HepG2 (cell line): ENCODE results near the gene TLE1. TPM values are rescaled to one million over a fixed set of nuclear protein-coding genes. Genes with fewer than 3 reads are reported as not detected.
A peak's percentile ranks its signal among the peaks of the same experiment; 100 is the strongest.

Source experiments
- CREM ChIP-seq, 2 experiments: sonication (generic) in 1 of 2; formaldehyde crosslinking in 1 of 2; IDR thresholded peaks; 2 replicates each; pipeline versions ENCODE4 v1.4.0 to v1.6.1; 2016 to 2020; ENCODE audit warnings: antibody characterized with exemption in 1 of 2, mild to moderate bottlenecking in 1 of 2, missing genetic modification reagents in 1 of 2
- JUNB ChIP-seq: sonication (generic); formaldehyde crosslinking; IDR thresholded peaks from 2 replicates; pipeline ENCODE4 v1.8.0; 2022; ENCODE audit warnings: missing genetic modification reagents, mild to moderate bottlenecking, borderline replicate concordance
- KDM4B ChIP-seq: sonication (generic); formaldehyde crosslinking; IDR thresholded peaks from 2 replicates; pipeline ENCODE4 v1.4.0; 2020; ENCODE audit warnings: missing genetic modification reagents
- KMT2B ChIP-seq: IDR thresholded peaks from 2 replicates; pipeline ENCODE4 v1.6.1; 2016; ENCODE audit warnings: missing genetic modification reagents, missing compliant biosample characterization
- MED13 ChIP-seq: sonication (generic); formaldehyde crosslinking; IDR thresholded peaks from 2 replicates; pipeline ENCODE4 v1.5.0; 2020; ENCODE audit warnings: missing genetic modification reagents
- MIXL1 ChIP-seq: IDR thresholded peaks from 2 replicates; pipeline ENCODE4 v1.6.1; 2016
- MYC ChIP-seq: sonication (generic); formaldehyde crosslinking; IDR thresholded peaks from 2 replicates; pipeline ENCODE4 v1.9.0; 2021; ENCODE audit warnings: missing genetic modification reagents, borderline replicate concordance
- SNAPC4 ChIP-seq: sonication (generic); formaldehyde crosslinking; IDR thresholded peaks from 2 replicates; pipeline ENCODE4 v1.4.0; 2020; ENCODE audit warnings: mild to moderate bottlenecking, missing genetic modification reagents
- TBX3 ChIP-seq: fragments of 450-650 bp; IDR thresholded peaks from 2 replicates; pipeline ENCODE4 v1.6.1; 2017; ENCODE audit warnings: antibody characterized with exemption, mild to moderate bottlenecking, inconsistent platforms, borderline replicate concordance
- ZBTB7B ChIP-seq: sonication (generic); formaldehyde crosslinking; IDR thresholded peaks from 2 replicates; pipeline ENCODE4 v1.4.0; 2020; ENCODE audit warnings: missing genetic modification reagents
- ZNF709 ChIP-seq: sonication (generic); formaldehyde crosslinking; IDR thresholded peaks from 2 replicates; pipeline ENCODE4 v1.5.0; 2020; ENCODE audit warnings: mild to moderate bottlenecking, missing genetic modification reagents
- polyA plus RNA-seq, 8 experiments: library from polyadenylated mRNA; depleted of rRNA in 3 of 8; stranded (reverse) in 7 of 8; unstranded in 1 of 8; fragments of >200 nt; fragmentation: Illumina TruSeq in 4 of 8; extraction: Trizol in 4 of 8; gene quantifications; 2 replicates each; pipeline versions ENCODE4 v1.2.1 to v1.2.3, GENCODE V29; 2011 to 2016; ENCODE audit warnings: low read depth in 4 of 8, missing spikeins in 1 of 8, mixed read lengths in 1 of 8; ENCODE audit not compliant: insufficient read depth in 1 of 8
- total RNA-seq, 5 experiments: library from RNA; depleted of rRNA; stranded (reverse); fragments of >200 nt; fragmentation: Illumina TruSeq; extraction: Trizol; gene quantifications; 2 replicates each; pipeline ENCODE4 v1.2.3, GENCODE V29; 2016; ENCODE audit warnings: low read depth in 1 of 5
- TF ChIP-seq, protein P1 (sequence below): IDR thresholded peaks from 2 replicates; pipeline ENCODE4 v1.6.1; 2016; ENCODE audit warnings: low read depth, missing genetic modification reagents, missing compliant biosample characterization
- TF ChIP-seq, protein P2 (sequence below): sonication (generic); formaldehyde crosslinking; IDR thresholded peaks from 2 replicates; pipeline ENCODE4 v1.9.0; 2021; ENCODE audit warnings: missing genetic modification reagents, mild to moderate bottlenecking, borderline replicate concordance

Gene TLE1
- total and polyA plus RNA-seq, 2 of the 13 experiments (the other 11 are each of a cell fraction or from before 2014, with no cell fraction given) = 35.9 to 109 TPM

DNA sequence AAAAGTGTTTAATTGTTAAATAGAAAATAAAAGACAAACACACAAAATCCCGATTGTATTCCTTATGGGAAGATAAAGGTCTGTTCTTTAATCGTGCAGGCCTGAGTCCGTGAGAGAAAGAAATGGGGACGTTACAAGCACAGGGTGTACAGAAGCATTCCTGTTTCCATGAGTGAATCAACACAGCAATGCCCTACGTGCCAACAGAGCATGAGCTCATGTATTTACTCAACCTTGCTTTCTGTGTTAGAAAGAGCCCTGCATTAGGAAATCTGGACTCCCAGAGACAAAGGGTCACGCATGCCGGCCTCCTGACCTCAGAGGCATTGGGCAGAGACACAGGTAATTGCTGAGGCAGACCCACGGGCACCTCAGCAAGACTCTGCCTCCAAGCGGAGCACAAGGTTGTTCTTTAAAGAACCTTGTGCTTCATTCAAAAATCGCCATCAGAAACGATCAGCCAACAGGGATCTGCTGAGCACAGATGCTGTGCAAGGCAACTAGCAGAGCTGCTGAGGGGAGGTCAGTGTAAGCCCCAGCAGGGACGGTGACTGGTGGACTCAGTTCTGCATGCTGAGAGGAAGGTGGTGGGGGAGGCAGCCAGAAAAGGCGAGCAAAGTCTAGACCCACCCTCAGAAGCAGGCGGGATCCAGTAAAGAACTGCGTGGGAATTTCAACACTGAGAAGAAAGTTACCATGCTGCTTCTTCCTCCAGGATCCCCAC lies 101.0 kb downstream of the TLE1 start (continued):
- TF ChIP-seq KMT2B (no peak; the same call in 1 of the 2 replicates), MED13 (peak; percentile 82), MYC (CRISPR knock-in tag) (peak; percentile 79; the same call in 1 of the 2 replicates), SNAPC4 (CRISPR knock-in tag) (no peak; the same call in 1 of the 2 replicates), JUNB (CRISPR knock-in tag) (peak; percentile 57; the same call in 1 of the 2 replicates), ZBTB7B (CRISPR knock-in tag) (peak; percentile 86; the same call in 1 of the 2 replicates), ZNF709 (0 out of 2 replicates have a peak, but pooled peaks have one; percentile 24), KDM4B (peak; percentile 95), TBX3 (peak; percentile 82; the same call in 1 of the 2 replicates), CREM (IDR thresholded peaks at IDR 0.05) (peak; percentile 91), CREM (CRISPR knock-in tag; IDR thresholded peaks at IDR 0.05) (no peak), MIXL1 (peak; percentile 92)
- TF ChIP-seq, protein P1, sequence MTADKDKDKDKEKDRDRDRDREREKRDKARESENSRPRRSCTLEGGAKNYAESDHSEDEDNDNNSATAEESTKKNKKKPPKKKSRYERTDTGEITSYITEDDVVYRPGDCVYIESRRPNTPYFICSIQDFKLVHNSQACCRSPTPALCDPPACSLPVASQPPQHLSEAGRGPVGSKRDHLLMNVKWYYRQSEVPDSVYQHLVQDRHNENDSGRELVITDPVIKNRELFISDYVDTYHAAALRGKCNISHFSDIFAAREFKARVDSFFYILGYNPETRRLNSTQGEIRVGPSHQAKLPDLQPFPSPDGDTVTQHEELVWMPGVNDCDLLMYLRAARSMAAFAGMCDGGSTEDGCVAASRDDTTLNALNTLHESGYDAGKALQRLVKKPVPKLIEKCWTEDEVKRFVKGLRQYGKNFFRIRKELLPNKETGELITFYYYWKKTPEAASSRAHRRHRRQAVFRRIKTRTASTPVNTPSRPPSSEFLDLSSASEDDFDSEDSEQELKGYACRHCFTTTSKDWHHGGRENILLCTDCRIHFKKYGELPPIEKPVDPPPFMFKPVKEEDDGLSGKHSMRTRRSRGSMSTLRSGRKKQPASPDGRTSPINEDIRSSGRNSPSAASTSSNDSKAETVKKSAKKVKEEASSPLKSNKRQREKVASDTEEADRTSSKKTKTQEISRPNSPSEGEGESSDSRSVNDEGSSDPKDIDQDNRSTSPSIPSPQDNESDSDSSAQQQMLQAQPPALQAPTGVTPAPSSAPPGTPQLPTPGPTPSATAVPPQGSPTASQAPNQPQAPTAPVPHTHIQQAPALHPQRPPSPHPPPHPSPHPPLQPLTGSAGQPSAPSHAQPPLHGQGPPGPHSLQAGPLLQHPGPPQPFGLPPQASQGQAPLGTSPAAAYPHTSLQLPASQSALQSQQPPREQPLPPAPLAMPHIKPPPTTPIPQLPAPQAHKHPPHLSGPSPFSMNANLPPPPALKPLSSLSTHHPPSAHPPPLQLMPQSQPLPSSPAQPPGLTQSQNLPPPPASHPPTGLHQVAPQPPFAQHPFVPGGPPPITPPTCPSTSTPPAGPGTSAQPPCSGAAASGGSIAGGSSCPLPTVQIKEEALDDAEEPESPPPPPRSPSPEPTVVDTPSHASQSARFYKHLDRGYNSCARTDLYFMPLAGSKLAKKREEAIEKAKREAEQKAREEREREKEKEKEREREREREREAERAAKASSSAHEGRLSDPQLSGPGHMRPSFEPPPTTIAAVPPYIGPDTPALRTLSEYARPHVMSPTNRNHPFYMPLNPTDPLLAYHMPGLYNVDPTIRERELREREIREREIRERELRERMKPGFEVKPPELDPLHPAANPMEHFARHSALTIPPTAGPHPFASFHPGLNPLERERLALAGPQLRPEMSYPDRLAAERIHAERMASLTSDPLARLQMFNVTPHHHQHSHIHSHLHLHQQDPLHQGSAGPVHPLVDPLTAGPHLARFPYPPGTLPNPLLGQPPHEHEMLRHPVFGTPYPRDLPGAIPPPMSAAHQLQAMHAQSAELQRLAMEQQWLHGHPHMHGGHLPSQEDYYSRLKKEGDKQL (CRISPR knock-in tag) = peak; percentile 96
- TF ChIP-seq, protein P2, sequence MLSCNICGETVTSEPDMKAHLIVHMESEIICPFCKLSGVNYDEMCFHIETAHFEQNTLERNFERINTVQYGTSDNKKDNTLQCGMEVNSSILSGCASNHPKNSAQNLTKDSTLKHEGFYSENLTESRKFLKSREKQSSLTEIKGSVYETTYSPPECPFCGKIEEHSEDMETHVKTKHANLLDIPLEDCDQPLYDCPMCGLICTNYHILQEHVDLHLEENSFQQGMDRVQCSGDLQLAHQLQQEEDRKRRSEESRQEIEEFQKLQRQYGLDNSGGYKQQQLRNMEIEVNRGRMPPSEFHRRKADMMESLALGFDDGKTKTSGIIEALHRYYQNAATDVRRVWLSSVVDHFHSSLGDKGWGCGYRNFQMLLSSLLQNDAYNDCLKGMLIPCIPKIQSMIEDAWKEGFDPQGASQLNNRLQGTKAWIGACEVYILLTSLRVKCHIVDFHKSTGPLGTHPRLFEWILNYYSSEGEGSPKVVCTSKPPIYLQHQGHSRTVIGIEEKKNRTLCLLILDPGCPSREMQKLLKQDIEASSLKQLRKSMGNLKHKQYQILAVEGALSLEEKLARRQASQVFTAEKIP (CRISPR knock-in tag) = no peak
